Measurements from ENCODE around the gene SFSWAP.
A peak's percentile ranks its signal among the peaks of the same experiment; 100 is the strongest.
"Not testable (repeated sequence)": the region's sequence is repeated elsewhere in the genome, so short reads cannot be mapped to it uniquely, and the experiment has no call there.

SFSWAP gene

DNA sequence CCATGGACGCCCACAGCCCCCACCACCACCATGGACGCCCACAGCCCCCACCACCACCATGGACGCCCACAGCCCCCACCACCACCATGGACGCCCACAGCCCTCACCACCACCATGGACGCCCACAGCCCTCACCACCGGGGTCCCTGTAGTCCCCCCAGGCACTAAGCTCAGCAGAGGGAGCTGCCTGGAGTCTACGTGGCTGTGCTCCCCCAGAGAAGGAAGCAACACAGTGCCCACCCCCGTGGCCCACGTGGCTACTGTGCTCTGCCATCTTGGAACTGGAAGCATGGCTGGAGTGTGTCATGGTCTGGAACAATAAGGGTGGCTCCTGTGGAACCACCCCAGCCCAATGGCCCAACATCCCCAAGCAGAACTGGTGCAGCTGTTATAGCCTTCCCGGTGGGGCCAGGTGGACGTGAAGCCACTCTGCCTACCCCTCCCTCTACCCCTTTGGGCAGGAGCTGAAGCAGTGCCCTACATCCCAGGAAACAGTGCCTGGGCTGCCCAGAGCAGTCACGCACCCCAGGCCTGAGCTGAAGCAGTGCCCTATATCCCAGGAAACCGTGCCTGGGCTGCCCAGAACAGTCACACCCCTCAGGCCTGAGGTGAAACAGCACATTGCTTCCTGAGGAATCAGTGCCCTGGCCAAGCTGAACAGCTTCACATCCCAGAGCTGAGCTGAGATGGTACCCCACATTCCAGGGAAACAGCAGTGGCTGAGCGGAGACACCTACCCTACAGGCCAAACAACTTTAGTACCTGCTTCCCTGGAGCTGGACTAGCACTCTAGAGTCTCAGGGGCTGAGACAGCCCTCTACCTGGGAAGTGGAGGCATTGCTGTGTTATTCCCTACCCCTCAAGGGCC, 9.0 kb upstream of the SFSWAP start:
- no peak overlapping the region for H3K4me3 ChIP-seq (ENCODE audit: low read depth in 1 of 2, low read length in 2 of 2)
- H3K36me3 ChIP-seq (ENCODE audit: control insufficient read depth in 1 of 2, insufficient read depth in 2 of 2, low read length in 2 of 2), result no peaks in the 10 kb centered on the region
- H3K27ac ChIP-seq (ENCODE audit: low read depth, low read length), result no peak overlapping the region
- no peaks in the 10 kb centered on the region for H3K27me3 ChIP-seq (ENCODE audit: control insufficient read depth in 1 of 2, insufficient read depth in 2 of 2, low read length in 2 of 2)
- H3K9ac ChIP-seq (ENCODE audit: low read depth in 1 of 2, low read length in 2 of 2), result no peak overlapping the region
- H3K4me1 ChIP-seq (ENCODE audit: control insufficient read depth in 1 of 2, insufficient read depth in 2 of 2, low read length in 2 of 2), result no peaks in the 10 kb centered on the region
- H3K9me3 ChIP-seq (ENCODE audit: control insufficient read depth in 1 of 2, low read length in 2 of 2), result peaks cover 5 to 6% of the 10 kb centered on the region in 2 donors

DNA sequence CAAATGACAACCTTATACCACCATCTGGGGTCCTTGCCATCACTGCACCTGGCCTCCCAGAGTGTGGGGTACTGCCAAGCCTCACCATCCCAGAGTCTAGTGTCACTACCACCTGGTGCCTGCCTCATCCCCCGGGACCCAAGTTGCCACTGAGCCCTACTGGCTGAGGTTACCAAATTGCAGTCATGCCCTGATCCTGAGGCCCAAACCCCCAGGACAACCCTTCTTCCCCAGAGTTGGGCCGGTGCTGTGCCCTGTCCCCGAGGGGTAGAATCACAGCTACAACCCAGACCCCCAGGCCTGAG, 8.4 kb upstream of the SFSWAP start:
- no peaks in the 10 kb centered on the region for H3K36me3 ChIP-seq (ENCODE audit: control insufficient read depth in 1 of 2, insufficient read depth in 2 of 2, low read length in 2 of 2)
- H3K4me3 ChIP-seq (ENCODE audit: low read depth in 1 of 2, low read length in 2 of 2), result no peak overlapping the region
- no peaks in the 10 kb centered on the region for H3K4me1 ChIP-seq (ENCODE audit: control insufficient read depth in 1 of 2, insufficient read depth in 2 of 2, low read length in 2 of 2)
- peaks cover 5 to 6% of the 10 kb centered on the region in 2 donors for H3K9me3 ChIP-seq (ENCODE audit: control insufficient read depth in 1 of 2, low read length in 2 of 2)
- no peak overlapping the region for H3K9ac ChIP-seq (ENCODE audit: low read depth in 1 of 2, low read length in 2 of 2)
- H3K27ac ChIP-seq (ENCODE audit: low read depth, low read length), result no peak overlapping the region
- no peaks in the 10 kb centered on the region for H3K27me3 ChIP-seq (ENCODE audit: control insufficient read depth in 1 of 2, insufficient read depth in 2 of 2, low read length in 2 of 2)

DNA sequence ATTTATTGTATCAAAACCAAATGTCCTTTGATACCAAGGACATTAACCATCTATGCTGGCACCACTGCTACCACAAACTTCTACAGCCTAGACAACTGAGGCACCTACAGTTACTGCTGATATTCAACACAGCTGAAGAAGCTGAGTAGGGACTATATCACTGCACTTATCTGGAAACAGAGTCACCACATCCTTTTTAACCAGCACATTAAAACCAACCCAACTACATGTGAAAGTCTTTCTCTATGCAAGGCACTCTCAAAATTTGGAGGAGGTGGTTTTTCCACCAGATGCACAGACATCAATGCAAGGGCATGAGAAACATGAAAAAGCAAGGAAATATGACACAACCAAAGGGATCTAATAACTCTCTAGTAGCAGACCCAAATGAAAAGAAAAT, 7.7 kb upstream of the SFSWAP start:
- H3K27me3 ChIP-seq (ENCODE audit: control insufficient read depth in 1 of 2, insufficient read depth in 2 of 2, low read length in 2 of 2), result no peaks in the 10 kb centered on the region
- no peaks in the 10 kb centered on the region for H3K4me1 ChIP-seq (ENCODE audit: control insufficient read depth in 1 of 2, insufficient read depth in 2 of 2, low read length in 2 of 2)
- H3K9me3 ChIP-seq (ENCODE audit: control insufficient read depth in 1 of 2, low read length in 2 of 2), result peaks cover 5 to 6% of the 10 kb centered on the region in 2 donors
- no peak overlapping the region for H3K9ac ChIP-seq (ENCODE audit: low read depth in 1 of 2, low read length in 2 of 2)
- no peak overlapping the region for H3K27ac ChIP-seq (ENCODE audit: low read depth, low read length)
- no peaks in the 10 kb centered on the region for H3K36me3 ChIP-seq (ENCODE audit: control insufficient read depth in 1 of 2, insufficient read depth in 2 of 2, low read length in 2 of 2)
- no peak overlapping the region for H3K4me3 ChIP-seq (ENCODE audit: low read depth in 1 of 2, low read length in 2 of 2)

DNA sequence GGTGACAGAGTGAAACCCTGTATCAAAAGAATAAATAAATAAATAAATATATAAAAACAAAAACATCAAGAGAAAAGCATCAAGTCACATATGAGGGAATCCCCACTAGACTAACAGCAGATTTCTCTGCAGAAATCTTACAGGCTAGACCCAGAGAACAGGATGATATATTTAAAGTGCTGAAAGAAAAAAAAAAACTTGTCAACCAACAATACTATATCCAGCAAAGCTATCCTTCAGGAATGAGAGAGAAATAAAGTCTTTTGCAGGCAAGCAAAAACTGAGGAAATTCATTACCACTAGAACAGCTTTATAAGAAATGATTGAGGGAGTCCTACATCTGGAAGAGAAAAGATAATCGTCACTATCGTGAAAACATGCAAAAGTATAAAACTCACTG, 6.4 kb upstream of the SFSWAP start:
- Histone ChIP-seq H3K36me3 (ENCODE audit: control insufficient read depth in 1 of 2, insufficient read depth in 2 of 2, low read length in 2 of 2) (no peaks in the 10 kb centered on the region), H3K9me3 (ENCODE audit: control insufficient read depth in 1 of 2, low read length in 2 of 2) (peaks cover 5 to 6% of the 10 kb centered on the region in 2 donors), H3K27me3 (ENCODE audit: control insufficient read depth in 1 of 2, insufficient read depth in 2 of 2, low read length in 2 of 2) (no peaks in the 10 kb centered on the region), H3K4me1 (ENCODE audit: control insufficient read depth in 1 of 2, insufficient read depth in 2 of 2, low read length in 2 of 2) (no peaks in the 10 kb centered on the region), H3K9ac (ENCODE audit: low read depth in 1 of 2, low read length in 2 of 2) (no peak overlapping the region), H3K4me3 (ENCODE audit: low read depth in 1 of 2, low read length in 2 of 2) (no peak overlapping the region), H3K27ac (ENCODE audit: low read depth, low read length) (no peak overlapping the region)

DNA sequence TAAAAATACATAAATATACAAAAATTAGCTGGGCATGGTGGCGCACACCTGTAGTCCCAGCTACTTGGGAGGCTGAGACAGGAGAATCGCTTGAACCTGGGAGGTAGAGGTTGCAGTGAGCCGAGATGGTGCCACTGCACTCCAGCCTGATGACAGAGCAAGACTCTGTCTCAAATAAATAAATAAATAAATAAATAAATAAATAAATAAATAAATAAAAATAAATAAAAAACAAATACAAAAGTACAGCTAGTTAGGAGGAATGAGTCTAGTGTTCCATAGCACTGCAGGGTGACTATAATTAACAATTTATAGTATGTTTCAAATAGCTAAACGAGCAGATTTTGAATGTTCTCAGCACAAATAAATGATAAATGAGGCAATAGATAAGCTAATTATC, 4.2 kb upstream of the SFSWAP start:
- not testable (repeated sequence) for H3K9ac ChIP-seq (ENCODE audit: low read depth in 1 of 2, low read length in 2 of 2); H3K27ac ChIP-seq (ENCODE audit: low read depth, low read length); H3K27me3 ChIP-seq (ENCODE audit: control insufficient read depth in 1 of 2, insufficient read depth in 2 of 2, low read length in 2 of 2); H3K4me3 ChIP-seq (ENCODE audit: low read depth in 1 of 2, low read length in 2 of 2); H3K36me3 ChIP-seq (ENCODE audit: control insufficient read depth in 1 of 2, insufficient read depth in 2 of 2, low read length in 2 of 2); H3K9me3 ChIP-seq (ENCODE audit: control insufficient read depth in 1 of 2, low read length in 2 of 2); H3K4me1 ChIP-seq (ENCODE audit: control insufficient read depth in 1 of 2, insufficient read depth in 2 of 2, low read length in 2 of 2)

DNA sequence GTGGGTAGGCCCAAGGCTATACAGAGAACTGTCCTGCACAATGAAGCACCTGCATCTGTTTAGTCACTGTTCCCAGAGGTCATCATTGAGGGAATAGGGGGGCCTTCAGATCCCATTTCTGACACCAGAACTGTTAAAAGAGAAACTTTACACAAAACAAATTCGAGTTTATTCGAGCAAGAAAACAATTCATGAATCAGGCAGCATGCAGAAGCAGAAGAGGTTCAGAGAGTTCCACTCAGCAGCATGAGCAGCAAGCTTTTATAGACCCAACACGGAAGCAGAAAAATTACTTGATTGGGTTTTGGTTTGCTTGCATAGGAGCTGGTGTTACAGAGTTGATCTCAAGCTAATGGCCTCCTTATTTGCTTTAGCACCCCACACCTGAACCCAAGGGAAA, 1.7 kb upstream of the SFSWAP start:
- H3K36me3 ChIP-seq (ENCODE audit: control insufficient read depth in 1 of 2, insufficient read depth in 2 of 2, low read length in 2 of 2), result peaks cover 0 to 14% of the 10 kb centered on the region in 2 donors
- peaks cover 16 to 23% of the 10 kb centered on the region in 2 donors for H3K4me1 ChIP-seq (ENCODE audit: control insufficient read depth in 1 of 2, insufficient read depth in 2 of 2, low read length in 2 of 2)
- H3K4me3 ChIP-seq (ENCODE audit: low read depth in 1 of 2, low read length in 2 of 2), result no peak overlapping the region
- H3K9ac ChIP-seq (ENCODE audit: low read depth in 1 of 2, low read length in 2 of 2), result no peak overlapping the region
- no peak overlapping the region for H3K27ac ChIP-seq (ENCODE audit: low read depth, low read length)
- no peaks in the 10 kb centered on the region for H3K27me3 ChIP-seq (ENCODE audit: control insufficient read depth in 1 of 2, insufficient read depth in 2 of 2, low read length in 2 of 2)
- peaks cover 5 to 6% of the 10 kb centered on the region in 2 donors for H3K9me3 ChIP-seq (ENCODE audit: control insufficient read depth in 1 of 2, low read length in 2 of 2)

DNA sequence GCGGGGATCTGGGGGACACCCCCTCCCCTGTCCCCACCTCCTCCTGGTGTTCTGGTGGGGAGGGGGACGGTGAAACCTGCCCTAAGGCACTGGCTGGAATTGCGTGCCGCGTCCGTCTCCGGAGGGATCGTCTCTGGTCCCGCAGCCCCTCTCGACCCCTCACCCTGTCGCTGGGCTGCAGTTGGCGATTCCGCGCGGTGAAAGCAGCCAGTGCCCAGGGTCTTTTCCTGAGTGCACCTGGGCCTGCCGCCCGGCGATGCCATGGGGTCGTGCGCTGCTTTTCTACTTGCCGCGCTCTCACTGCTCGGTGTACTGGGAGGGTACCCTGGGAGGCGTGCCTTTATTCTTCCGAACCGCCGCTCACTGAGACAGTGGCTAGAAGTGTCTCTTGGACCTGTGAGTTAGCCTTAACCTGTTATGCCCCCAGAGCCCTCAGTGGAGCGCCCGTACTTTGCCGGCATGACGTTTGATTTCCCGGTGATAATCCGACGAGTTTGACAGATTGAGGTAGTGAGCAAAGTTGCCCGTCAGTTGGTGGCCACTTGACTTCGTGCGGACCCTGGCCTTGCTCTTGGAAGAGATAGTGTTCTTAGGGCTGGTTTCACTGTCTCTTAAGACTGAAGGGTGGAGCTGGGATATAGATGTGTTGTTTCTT, 788 bp downstream of the SFSWAP start:
- Histone ChIP-seq H3K27me3 (ENCODE audit: control insufficient read depth in 1 of 2, insufficient read depth in 2 of 2, low read length in 2 of 2) (no peaks in the 10 kb centered on the region), H3K4me1 (ENCODE audit: control insufficient read depth in 1 of 2, insufficient read depth in 2 of 2, low read length in 2 of 2) (peaks cover 16 to 23% of the 10 kb centered on the region in 2 donors), H3K36me3 (ENCODE audit: control insufficient read depth in 1 of 2, insufficient read depth in 2 of 2, low read length in 2 of 2) (peaks cover 14 to 37% of the 10 kb centered on the region in 2 donors), H3K9ac (ENCODE audit: low read depth in 1 of 2, low read length in 2 of 2) (peak overlapping the region; percentile 97 to 98), H3K9me3 (ENCODE audit: control insufficient read depth in 1 of 2, low read length in 2 of 2) (no peaks in the 10 kb centered on the region), H3K4me3 (ENCODE audit: low read depth in 1 of 2, low read length in 2 of 2) (peak overlapping the region; percentile 99 to 100), H3K27ac (ENCODE audit: low read depth, low read length) (no peak overlapping the region)

DNA sequence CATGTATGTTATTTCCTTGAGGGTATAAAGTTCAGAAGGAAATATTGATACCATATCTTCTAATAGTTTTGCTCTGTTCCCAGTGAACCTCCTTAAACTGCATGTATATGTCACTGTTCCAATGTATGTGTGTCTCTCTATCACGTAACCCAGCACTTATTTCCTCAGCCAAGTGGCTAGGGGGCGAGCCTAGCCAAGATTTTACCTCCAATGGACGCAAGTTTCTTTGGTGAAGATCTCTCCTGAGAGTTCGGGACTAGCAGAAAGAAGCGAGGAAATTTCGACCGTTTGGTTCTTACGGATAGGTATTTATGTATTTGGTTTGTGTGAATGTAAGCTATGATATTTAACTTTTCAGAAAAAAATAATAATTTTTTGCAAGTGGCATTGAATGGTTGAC, 2.5 kb downstream of the SFSWAP start:
- peaks cover 22 to 52% of the 10 kb centered on the region in 2 donors for H3K36me3 ChIP-seq (ENCODE audit: control insufficient read depth in 1 of 2, insufficient read depth in 2 of 2, low read length in 2 of 2)
- H3K4me1 ChIP-seq (ENCODE audit: control insufficient read depth in 1 of 2, insufficient read depth in 2 of 2, low read length in 2 of 2), result peaks cover 16 to 23% of the 10 kb centered on the region in 2 donors
- H3K9me3 ChIP-seq (ENCODE audit: control insufficient read depth in 1 of 2, low read length in 2 of 2), result no peaks in the 10 kb centered on the region
- H3K27ac ChIP-seq (ENCODE audit: low read depth, low read length), result no peak overlapping the region
- H3K9ac ChIP-seq (ENCODE audit: low read depth in 1 of 2, low read length in 2 of 2), result no peak overlapping the region
- H3K4me3 ChIP-seq (ENCODE audit: low read depth in 1 of 2, low read length in 2 of 2), result no peak overlapping the region
- no peaks in the 10 kb centered on the region for H3K27me3 ChIP-seq (ENCODE audit: control insufficient read depth in 1 of 2, insufficient read depth in 2 of 2, low read length in 2 of 2)

DNA sequence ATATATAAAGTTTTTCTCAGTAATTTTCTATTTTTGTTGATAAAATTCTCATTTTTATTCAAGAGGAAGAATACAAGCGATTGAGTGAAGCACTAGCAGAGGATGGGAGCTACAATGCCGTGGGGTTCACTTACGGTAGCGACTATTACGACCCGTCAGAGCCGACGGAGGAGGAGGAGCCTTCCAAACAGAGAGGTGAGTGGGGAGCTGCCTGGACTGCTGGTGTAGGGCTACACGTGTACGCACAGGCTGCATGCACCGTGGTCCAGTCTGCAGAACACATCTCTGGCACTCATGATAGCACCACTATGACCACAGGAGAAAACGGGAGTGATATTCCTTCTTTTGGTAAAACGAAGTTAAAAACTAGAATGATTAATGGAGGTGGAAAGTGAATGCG, 3.9 kb downstream of the SFSWAP start:
- H3K9ac ChIP-seq (ENCODE audit: low read depth in 1 of 2, low read length in 2 of 2), result no peak overlapping the region
- peaks cover 16 to 23% of the 10 kb centered on the region in 2 donors for H3K4me1 ChIP-seq (ENCODE audit: control insufficient read depth in 1 of 2, insufficient read depth in 2 of 2, low read length in 2 of 2)
- H3K27ac ChIP-seq (ENCODE audit: low read depth, low read length), result no peak overlapping the region
- no peak overlapping the region for H3K4me3 ChIP-seq (ENCODE audit: low read depth in 1 of 2, low read length in 2 of 2)
- peaks cover 35 to 66% of the 10 kb centered on the region in 2 donors for H3K36me3 ChIP-seq (ENCODE audit: control insufficient read depth in 1 of 2, insufficient read depth in 2 of 2, low read length in 2 of 2)
- no peaks in the 10 kb centered on the region for H3K27me3 ChIP-seq (ENCODE audit: control insufficient read depth in 1 of 2, insufficient read depth in 2 of 2, low read length in 2 of 2)
- H3K9me3 ChIP-seq (ENCODE audit: control insufficient read depth in 1 of 2, low read length in 2 of 2), result no peaks in the 10 kb centered on the region

DNA sequence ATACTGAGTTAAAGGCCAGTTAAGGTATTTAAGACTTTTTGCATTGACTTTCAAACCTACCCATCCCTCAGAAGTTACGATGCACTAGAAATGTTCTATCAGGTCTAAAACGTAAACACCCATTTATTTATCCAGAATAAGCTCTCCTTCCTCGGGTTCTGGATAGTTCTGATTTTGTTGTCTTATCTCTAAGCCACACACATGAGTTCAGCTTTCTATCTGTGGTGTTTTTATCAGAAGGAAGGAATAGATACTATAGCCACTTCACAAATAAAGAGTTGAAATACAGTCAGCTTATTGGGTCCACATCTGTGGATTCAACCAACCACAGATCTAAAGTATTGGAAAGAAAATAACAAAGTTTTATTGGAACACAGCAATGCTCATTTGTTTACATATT, 5.4 kb downstream of the SFSWAP start:
- H3K4me1 ChIP-seq (ENCODE audit: control insufficient read depth in 1 of 2, insufficient read depth in 2 of 2, low read length in 2 of 2), result peaks cover 16 to 17% of the 10 kb centered on the region in 2 donors

More for the DNA sequence above, 5.4 kb downstream of the SFSWAP start:
- peaks cover 43 to 81% of the 10 kb centered on the region in 2 donors for H3K36me3 ChIP-seq (ENCODE audit: control insufficient read depth in 1 of 2, insufficient read depth in 2 of 2, low read length in 2 of 2)
- H3K27me3 ChIP-seq (ENCODE audit: control insufficient read depth in 1 of 2, insufficient read depth in 2 of 2, low read length in 2 of 2), result no peaks in the 10 kb centered on the region
- H3K27ac ChIP-seq (ENCODE audit: low read depth, low read length), result no peak overlapping the region
- no peaks in the 10 kb centered on the region for H3K9me3 ChIP-seq (ENCODE audit: control insufficient read depth in 1 of 2, low read length in 2 of 2)
- H3K4me3 ChIP-seq (ENCODE audit: low read depth in 1 of 2, low read length in 2 of 2), result no peak overlapping the region
- H3K9ac ChIP-seq (ENCODE audit: low read depth in 1 of 2, low read length in 2 of 2), result no peak overlapping the region

Data from duodenal mucosa (tissue), 2 donors.